IPS-18c (cell line): ENCODE measurements around the gene SLC6A1.

Source experiments
- H3K4me3 ChIP-seq: 2 replicates; pipeline ENCODE4 v1.7.0; 2013; ENCODE audit warnings: low read depth, mild to moderate bottlenecking, low read length, moderate library complexity; ENCODE audit not compliant: insufficient read depth
- H3K9me3 ChIP-seq: one replicate; pipeline ENCODE4 v1.6.1; 2013; ENCODE audit warnings: mild to moderate bottlenecking, low read length, moderate library complexity; ENCODE audit not compliant: control insufficient read depth, insufficient read depth

The SLC6A1 gene

GRCh38 chr3:10962481-10963036, 30.0 kb upstream of the SLC6A1 start:
- Histone ChIP-seq H3K9me3 (no peaks in the 10 kb centered on the region), H3K4me3 (no peak overlapping the region)

- Histone ChIP-seq H3K4me3 (no peak overlapping the region), H3K9me3 (no peaks in the 10 kb centered on the region)
Observed at GRCh38 chr3:10964537-10965167, 27.9 kb upstream of the SLC6A1 start.

- no peak overlapping the region for H3K4me3 ChIP-seq
Observed at GRCh38 chr3:10968401-10968800, 24.1 kb upstream of the SLC6A1 start.

GRCh38 chr3:10970306-10970960, 22.1 kb upstream of the SLC6A1 start:
- no peak overlapping the region for H3K4me3 ChIP-seq
- no peaks in the 10 kb centered on the region for H3K9me3 ChIP-seq

More at GRCh38 chr3:10968401-10968800, 24.1 kb upstream of the SLC6A1 start:
- H3K9me3 ChIP-seq, result no peaks in the 10 kb centered on the region

- Histone ChIP-seq H3K4me3 (no peak overlapping the region), H3K9me3 (no peaks in the 10 kb centered on the region)
Observed at GRCh38 chr3:10972072-10972782, 20.3 kb upstream of the SLC6A1 start.

GRCh38 chr3:10973046-10973595, 19.4 kb upstream of the SLC6A1 start:
- no peak overlapping the region for H3K4me3 ChIP-seq
- no peaks in the 10 kb centered on the region for H3K9me3 ChIP-seq

GRCh38 chr3:10974131-10974530, 18.4 kb upstream of the SLC6A1 start:
- no peak overlapping the region for H3K4me3 ChIP-seq

GRCh38 chr3:10974746-10975375, 17.7 kb upstream of the SLC6A1 start:
- Histone ChIP-seq H3K9me3 (no peaks in the 10 kb centered on the region), H3K4me3 (no peak overlapping the region)

More at GRCh38 chr3:10974131-10974530, 18.4 kb upstream of the SLC6A1 start:
- H3K9me3 ChIP-seq, result no peaks in the 10 kb centered on the region

GRCh38 chr3:10975695-10976234, 16.8 kb upstream of the SLC6A1 start:
- Histone ChIP-seq H3K9me3 (no peaks in the 10 kb centered on the region), H3K4me3 (no peak overlapping the region)

- no peaks in the 10 kb centered on the region for H3K9me3 ChIP-seq
Observed at GRCh38 chr3:10976770-10977169, 15.8 kb upstream of the SLC6A1 start.

GRCh38 chr3:10977892-10978510, 14.5 kb upstream of the SLC6A1 start:
- no peak overlapping the region for H3K4me3 ChIP-seq
- H3K9me3 ChIP-seq, result no peaks in the 10 kb centered on the region

More at GRCh38 chr3:10976770-10977169, 15.8 kb upstream of the SLC6A1 start:
- H3K4me3 ChIP-seq, result no peak overlapping the region

- Histone ChIP-seq H3K9me3 (no peaks in the 10 kb centered on the region), H3K4me3 (no peak overlapping the region)
Observed at GRCh38 chr3:10978956-10979355, 13.6 kb upstream of the SLC6A1 start.

GRCh38 chr3:10980312-10980711, 12.2 kb upstream of the SLC6A1 start:
- H3K4me3 ChIP-seq, result no peak overlapping the region
- no peaks in the 10 kb centered on the region for H3K9me3 ChIP-seq

GRCh38 chr3:10981031-10981430, 11.5 kb upstream of the SLC6A1 start:
- Histone ChIP-seq H3K9me3 (no peaks in the 10 kb centered on the region), H3K4me3 (no peak overlapping the region)

GRCh38 chr3:10981961-10982360, 10.6 kb upstream of the SLC6A1 start:
- Histone ChIP-seq H3K9me3 (no peaks in the 10 kb centered on the region), H3K4me3 (no peak overlapping the region)

- Histone ChIP-seq H3K4me3 (no peak overlapping the region), H3K9me3 (no peaks in the 10 kb centered on the region)
Observed at GRCh38 chr3:10982782-10983181, 9.8 kb upstream of the SLC6A1 start.
